Endothelial cell of umbilical vein (primary cell): Measurements from ENCODE around the gene HASPIN. TPM values are rescaled to one million over a fixed set of nuclear protein-coding genes. Genes with fewer than 3 reads are reported as not detected.
"Not testable (repeated sequence)": the region's sequence is repeated elsewhere in the genome, so short reads cannot be mapped to it uniquely, and the experiment has no call there.

Experiments
- BruUV-seq: library from RNA; stranded (reverse); fragments of 400-500 nt; replicated peaks from 2 replicates; lab custom pipeline; 2021; lab: Mats Ljungman, UMichigan
- CTCF ChIA-PET: fragments of 300-600, 350-600 bp; sonication (Branson Sonifier 250); formaldehyde crosslinking; loops from one replicate; lab custom pipeline; 2021; ENCODE audit warnings: antibody characterized with exemption, inconsistent platforms; lab: Charles Lee
- POLR2A ChIA-PET: fragments of 300-600, 350-600 bp; sonication (Branson Sonifier 250); formaldehyde crosslinking; loops from one replicate; lab custom pipeline; 2021; ENCODE audit warnings: antibody characterized with exemption, inconsistent platforms; lab: Charles Lee
- DNase-seq: peaks from one replicate; pipeline ENCODE4 v3.0.0-alpha.2; 2011; ENCODE audit warnings: low read depth, low spot score
- FAIRE-seq: peaks from 2 replicates; lab custom pipeline; 2011; peaks lifted over from hg19 to GRCh38; lab: Jason Lieb, UNC
- H2AFZ ChIP-seq: 2 replicates; pipeline ENCODE4 v1.6.0; 2012; ENCODE audit warnings: low read depth, low read length, control low read depth, inconsistent platforms
- H3K27ac ChIP-seq: 2 replicates; pipeline ENCODE4 v1.5.1; 2011; ENCODE audit warnings: low read depth, mild to moderate bottlenecking, control low read depth, low read length, moderate library complexity; ENCODE audit not compliant: insufficient read depth
- H3K27me3 ChIP-seq, 2 experiments: 2 replicates each; pipeline versions ENCODE4 v1.6.0 to v1.6.1; 2011; ENCODE audit warnings: low read length in 2 of 2, mixed read lengths in 1 of 2; ENCODE audit not compliant: control insufficient read depth in 2 of 2, insufficient read depth in 2 of 2
- H3K36me3 ChIP-seq, 2 experiments: 2 replicates in 1 of 2; 3 replicates in 1 of 2; pipeline ENCODE4 v1.5.1; 2011; ENCODE audit warnings: low read length in 2 of 2, mild to moderate bottlenecking in 1 of 2, moderate library complexity in 1 of 2; ENCODE audit not compliant: control insufficient read depth in 2 of 2, insufficient read depth in 2 of 2; ENCODE audit errors: extremely low read depth in 1 of 2
- H3K4me1 ChIP-seq: 3 replicates; pipeline ENCODE4 v1.5.1; 2011; ENCODE audit warnings: mild to moderate bottlenecking, low read length; ENCODE audit not compliant: control insufficient read depth, insufficient read depth; ENCODE audit errors: extremely low read depth
- H3K4me2 ChIP-seq: 2 replicates; pipeline ENCODE4 v1.6.1; 2011; ENCODE audit warnings: low read length, control low read depth, mixed read lengths; ENCODE audit not compliant: insufficient read depth
- H3K4me3 ChIP-seq, 3 experiments: fragments of 200-600 bp in 1 of 3; sonication (generic), shearing (Covaris generic) in 1 of 3; replicated peaks in 1 of 3; 2 replicates each; pipeline ENCODE4 v1.5.1; 2011 to 2016; ENCODE audit warnings: control low read depth in 3 of 3, low read length in 3 of 3, mild to moderate bottlenecking in 2 of 3, inconsistent platforms in 1 of 3, low read depth in 1 of 3, moderate library complexity in 1 of 3; ENCODE audit not compliant: insufficient read depth in 1 of 3
- H3K79me2 ChIP-seq: 2 replicates; pipeline ENCODE4 v1.6.0; 2012; ENCODE audit warnings: low read length, inconsistent platforms; ENCODE audit not compliant: control insufficient read depth, insufficient read depth
- H3K9ac ChIP-seq: replicated peaks from 2 replicates; pipeline ENCODE3; 2011; ENCODE audit warnings: low read length, control low read depth; ENCODE audit not compliant: insufficient read depth; ENCODE audit errors: extremely low read depth
- H3K9me1 ChIP-seq: replicated peaks from 3 replicates; pipeline ENCODE4 v1.6.0; 2011; ENCODE audit warnings: mild to moderate bottlenecking, low read length; ENCODE audit not compliant: control insufficient read depth, insufficient read depth; ENCODE audit errors: extremely low read depth
- H3K9me3 ChIP-seq: replicated peaks from 2 replicates; pipeline ENCODE4 v1.5.1; 2012; ENCODE audit warnings: low read length, inconsistent platforms; ENCODE audit not compliant: control insufficient read depth, insufficient read depth
- H4K20me1 ChIP-seq: replicated peaks from 2 replicates; pipeline ENCODE3; 2011; ENCODE audit warnings: mild to moderate bottlenecking, low read length; ENCODE audit not compliant: control insufficient read depth, insufficient read depth; ENCODE audit errors: extremely low read depth
- CTCF ChIP-seq, 2 donors: IDR thresholded peaks; 1 replicate in 1 of 2; 2 replicates in 1 of 2; pipeline ENCODE4 v1.5.1; 2011; ENCODE audit warnings: low read length in 2 of 2, mild to moderate bottlenecking in 2 of 2, moderate library complexity in 2 of 2, control low read depth in 1 of 2, inconsistent platforms in 1 of 2, low read depth in 1 of 2; ENCODE audit not compliant: insufficient read depth in 1 of 2; ENCODE audit errors: extremely low read depth in 1 of 2
- EZH2 ChIP-seq: IDR thresholded peaks from 2 replicates; pipeline ENCODE4 v1.6.1; 2012; ENCODE audit warnings: borderline replicate concordance, low read depth, mild to moderate bottlenecking, moderate library complexity, low read length, inconsistent platforms; ENCODE audit not compliant: severe bottlenecking
- GATA2 ChIP-seq: IDR thresholded peaks from 2 replicates; pipeline ENCODE4 v1.7.0; 2011; ENCODE audit warnings: low read depth, mild to moderate bottlenecking, moderate library complexity, mixed read lengths, low read length; ENCODE audit not compliant: insufficient read length, insufficient read depth
- MYC ChIP-seq: IDR thresholded peaks from one replicate; pipeline ENCODE4 v1.6.1; 2011; ENCODE audit warnings: mild to moderate bottlenecking, low read depth, low read length
- POLR2A ChIP-seq: IDR thresholded peaks from 2 replicates; pipeline ENCODE4 v1.6.1; 2012; ENCODE audit warnings: low read depth, mild to moderate bottlenecking, control low read depth, low read length
- POLR2AphosphoS5 ChIP-seq: IDR thresholded peaks from 2 replicates; pipeline ENCODE4 v1.6.1; 2012; ENCODE audit warnings: low read depth, mild to moderate bottlenecking, control low read depth, low read length, moderate library complexity; ENCODE audit not compliant: insufficient read depth
- dilution Hi-C: fragments of 300-500 bp; cut with MboI; formaldehyde crosslinking; loops from one replicate; pipeline ENCODE4 v1.15.0; 2019; ENCODE audit warnings: low sequenced_read_pairs; ENCODE audit not compliant: extremely low pct_ligation_motif_present
- intact Hi-C: fragments of 100-400 bp; cut with micrococcal nuclease; formaldehyde crosslinking; loops from one replicate; pipeline ENCODE4 v1.10.0; 2022
- polyA plus RNA-seq, 4 experiments: library from polyadenylated mRNA; depleted of rRNA in 3 of 4; stranded (reverse) in 3 of 4; unstranded in 1 of 4; fragments of >200 nt; gene quantifications; 2 replicates each; pipeline versions ENCODE4 v1.2.1 to v1.2.3, GENCODE V29; 2011 to 2012; ENCODE audit warnings: missing spikeins in 1 of 4
- total RNA-seq: library from RNA; stranded (reverse); gene quantifications from 2 replicates; pipeline ENCODE4 v1.2.3, GENCODE V29; 2021

The HASPIN gene
- total and polyA plus RNA-seq, 2 donors (not counting 3 experiments of a cell fraction or from before 2014, with no cell fraction given) = 2.7 to 13.2 TPM

- H3K4me3 ChIP-seq = no peak overlapping the region
- intact Hi-C loops (no loop called here), dilution Hi-C loops (no loop called here)
- H3K4me2 ChIP-seq = no peak overlapping the region
- ChIA-PET CTCF (no interaction called here), POLR2A (no interaction called here)
- BruUV-seq = no TSS peak
- peaks cover 16% of the 10 kb centered on the region in 2 experiments for H3K27me3 ChIP-seq
- no peak for TF ChIP-seq GATA2
- TF ChIP-seq POLR2AphosphoS5 = no peak
- TF ChIP-seq MYC = no peak
- no peak for TF ChIP-seq POLR2A
- no peak for TF ChIP-seq CTCF (IDR thresholded peaks at IDR 0.05; ENCODE audit: extremely low read depth in 1 of 2, insufficient read depth in 1 of 2, low read depth in 1 of 2, low read length in 2 of 2)
- no peak for TF ChIP-seq EZH2
- no peaks in the 10 kb centered on the region for H3K36me3 ChIP-seq
- no peak for FAIRE-seq
- no peaks in the 10 kb centered on the region for H4K20me1 ChIP-seq
- DNase-seq = no peak
- no peak overlapping the region for H3K9ac ChIP-seq
- H3K79me2 ChIP-seq = no peaks in the 10 kb centered on the region
- no peak overlapping the region for H2AFZ ChIP-seq
- no peaks in the 10 kb centered on the region for H3K9me1 ChIP-seq
- H3K9me3 ChIP-seq = no peaks in the 10 kb centered on the region
- peaks cover 5% of the 10 kb centered on the region for H3K4me1 ChIP-seq
- H3K27ac ChIP-seq = no peak overlapping the region
Measured at GRCh38 chr17:3699951-3700350, 23.8 kb upstream of the HASPIN start.

GRCh38 chr17:3702041-3702539 is 21.6 kb upstream of the HASPIN start:
- H4K20me1 ChIP-seq, H2AFZ ChIP-seq, DNase-seq, H3K9ac ChIP-seq, dilution Hi-C loops, H3K4me2 ChIP-seq, H3K4me3 ChIP-seq, FAIRE-seq, H3K9me3 ChIP-seq, H3K9me1 ChIP-seq, H3K27me3 ChIP-seq, H3K36me3 ChIP-seq, H3K4me1 ChIP-seq, H3K79me2 ChIP-seq, POLR2A ChIA-PET, BruUV-seq, H3K27ac ChIP-seq, intact Hi-C loops: not testable (repeated sequence)
- CTCF ChIA-PET = interaction anchor here (1.2 to 1.3 kb wide), 2 partner anchors 9 to 20 kb away, joined by 3 to 4 read pairs; no protein-coding TSS in a partner anchor
